SIG-M5 (cell line): ENCODE results near the gene MRPL20.
"Not testable (repeated sequence)": the region's sequence is repeated elsewhere in the genome, so short reads cannot be mapped to it uniquely, and the experiment has no call there.

Experiments used
- DNase-seq: peaks from one replicate; lab custom pipeline; 2025; lab: John Stamatoyannopoulos, UW

The MRPL20 gene

GRCh38 chr1:1406821-1407635 lies at the start of gene MRPL20:
Gene MRPL20 (minus strand): TSS chr1:1407293. CDS start chr1:1407217, 76 bp downstream.
- peak; percentile 42 for DNase-seq

DNA sequence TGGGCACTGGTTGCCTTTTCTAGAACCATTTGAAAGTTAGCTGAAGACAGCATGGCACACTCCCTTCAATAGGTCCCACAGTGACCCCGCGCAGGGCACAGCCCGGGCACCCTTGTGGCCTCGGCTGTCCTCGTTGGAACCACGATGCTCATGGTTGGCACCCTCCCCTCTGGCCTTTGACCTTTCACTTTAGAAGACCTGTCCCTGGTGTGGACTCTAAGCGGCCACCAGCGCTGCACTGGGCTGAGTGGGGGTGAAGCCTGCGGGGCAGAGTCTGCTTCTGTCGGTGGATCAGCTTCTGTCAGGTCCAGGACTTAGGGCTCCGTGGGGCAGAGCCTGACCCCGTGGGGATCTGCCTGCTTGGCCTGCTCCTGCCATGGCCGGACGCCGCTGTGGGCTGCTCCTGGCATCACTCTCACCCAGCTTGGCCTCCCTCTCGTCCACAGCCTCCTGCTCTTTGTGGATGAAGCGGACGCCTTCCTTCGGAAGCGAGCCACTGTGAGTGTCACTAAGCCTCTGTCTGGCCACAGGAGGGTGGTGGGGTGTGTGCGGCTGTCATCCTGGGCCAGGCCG lies 49.7 kb upstream of the MRPL20 start:
- DNase-seq: not testable (repeated sequence)

GRCh38 chr1:1455934-1456333 lies 48.8 kb upstream of the MRPL20 start:
- not testable (repeated sequence) for DNase-seq

DNA sequence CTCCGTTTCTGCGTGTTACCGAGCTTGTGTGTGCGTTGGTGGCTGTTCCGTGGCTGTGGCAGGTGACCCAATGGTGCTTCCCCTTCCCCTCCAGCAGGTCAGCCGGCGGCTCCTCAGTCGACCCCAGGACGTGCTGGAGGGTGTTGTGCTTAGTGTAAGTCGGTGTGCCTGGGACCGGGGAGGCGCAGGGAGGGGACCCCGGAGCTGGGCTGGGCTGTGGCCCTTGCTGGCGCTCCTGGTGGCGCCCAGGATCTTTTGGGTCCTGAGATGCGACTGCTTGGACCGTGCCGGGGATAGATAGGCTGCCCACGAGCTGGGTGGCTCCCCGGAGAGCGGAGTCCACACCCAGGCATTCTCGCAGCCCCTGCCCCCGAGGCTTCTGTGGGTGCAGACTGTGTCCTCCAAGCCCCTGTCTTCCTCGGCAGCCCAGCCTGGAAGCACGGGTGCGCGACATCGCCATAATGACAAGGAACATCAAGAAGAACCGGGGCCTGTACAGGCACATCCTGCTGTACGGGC lies 48.3 kb upstream of the MRPL20 start:
- no peak for DNase-seq

DNA sequence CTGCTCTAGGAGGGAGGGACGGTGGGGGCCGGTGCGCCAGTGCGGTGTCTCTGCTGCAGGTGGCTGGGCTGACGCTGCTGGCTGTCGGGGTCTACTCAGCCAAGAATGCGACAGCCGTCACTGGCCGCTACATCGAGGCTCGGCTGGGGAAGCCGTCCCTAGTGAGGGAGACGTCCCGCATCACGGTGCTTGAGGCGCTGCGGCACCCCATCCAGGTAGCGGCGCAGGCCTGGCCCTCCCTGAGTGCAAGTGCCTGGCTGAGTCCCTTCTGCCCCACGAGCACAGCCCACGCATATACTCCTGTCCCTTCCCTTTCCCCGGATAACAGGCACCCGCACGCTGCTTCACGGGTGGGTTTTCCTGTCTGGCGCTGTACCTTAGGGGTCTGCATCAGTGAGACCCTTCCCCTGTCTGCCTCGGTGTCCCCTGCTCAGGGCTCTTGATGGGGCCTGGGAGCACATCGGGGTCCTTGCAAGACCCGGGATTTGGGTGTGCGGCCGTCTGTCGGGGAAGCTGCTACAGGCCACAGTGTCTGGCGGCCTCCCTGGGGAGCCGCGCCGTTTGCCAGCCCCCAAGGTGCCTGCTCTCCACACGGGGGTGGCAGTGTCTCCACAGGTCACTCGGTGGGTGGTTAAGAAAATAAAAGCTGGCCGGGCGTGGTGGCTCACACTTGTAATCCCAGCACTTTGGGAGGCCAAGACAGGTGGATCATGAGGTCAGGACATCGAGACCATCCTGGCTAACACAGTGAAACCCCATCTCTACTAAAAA lies 47.4 kb upstream of the MRPL20 start:
- DNase-seq: not testable (repeated sequence)

GRCh38 chr1:1452882-1453281 lies 45.8 kb upstream of the MRPL20 start:
- DNase-seq: no peak

DNA sequence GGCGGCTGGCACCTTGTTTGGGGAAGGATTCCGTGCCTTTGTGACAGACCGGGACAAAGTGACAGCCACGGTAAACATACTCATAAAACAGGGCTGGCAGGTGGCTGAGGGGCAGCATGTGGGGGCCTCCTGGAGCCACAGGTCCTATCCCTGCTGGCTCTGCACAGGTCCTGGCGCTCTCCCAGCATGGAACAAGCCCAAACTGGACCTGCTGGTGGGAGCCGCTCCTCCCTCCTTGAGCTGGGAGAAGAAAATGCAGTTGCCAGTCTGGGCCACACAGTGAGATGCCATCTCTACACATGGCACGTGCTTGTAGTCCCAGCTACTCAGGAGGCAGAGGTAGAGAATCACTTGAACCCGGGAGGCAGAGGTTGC lies 45.3 kb upstream of the MRPL20 start:
- DNase-seq: not testable (repeated sequence)

DNA sequence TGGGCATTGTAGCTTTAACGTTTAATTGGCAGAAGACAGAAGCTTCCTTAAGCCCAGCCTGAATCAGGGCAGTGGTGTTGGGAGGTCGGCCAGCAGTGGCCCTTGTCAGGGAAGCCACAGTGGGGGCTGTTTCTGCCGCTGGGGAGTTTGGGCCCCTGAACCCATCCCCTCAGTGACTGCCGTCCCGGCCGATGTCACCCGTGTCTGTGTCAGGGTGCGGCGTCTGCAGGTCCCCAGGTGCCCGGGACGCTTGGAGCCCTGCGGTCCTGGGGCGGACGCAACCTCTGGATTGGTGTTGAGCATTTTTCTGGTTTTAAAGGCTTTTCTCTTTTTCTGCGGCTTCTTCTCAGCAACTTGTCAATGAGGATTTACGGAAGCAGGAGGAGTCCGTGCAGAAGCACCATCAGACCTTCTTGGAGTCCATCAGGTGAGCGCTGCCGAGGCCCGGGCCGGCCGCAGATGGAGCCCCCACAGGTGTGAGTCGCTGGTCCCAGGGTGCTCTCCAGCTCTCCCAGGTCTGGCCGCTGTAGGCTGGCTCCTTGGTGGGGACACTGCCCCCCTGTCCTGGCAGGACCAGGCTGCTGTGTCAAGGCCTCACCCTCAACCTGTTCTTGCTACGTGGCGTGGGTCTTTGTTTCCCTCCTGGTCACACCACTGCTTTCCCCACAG lies 44.7 kb upstream of the MRPL20 start:
- no peak for DNase-seq

GRCh38 chr1:1450616-1451015 lies 43.5 kb upstream of the MRPL20 start:
- DNase-seq: not testable (repeated sequence)

DNA sequence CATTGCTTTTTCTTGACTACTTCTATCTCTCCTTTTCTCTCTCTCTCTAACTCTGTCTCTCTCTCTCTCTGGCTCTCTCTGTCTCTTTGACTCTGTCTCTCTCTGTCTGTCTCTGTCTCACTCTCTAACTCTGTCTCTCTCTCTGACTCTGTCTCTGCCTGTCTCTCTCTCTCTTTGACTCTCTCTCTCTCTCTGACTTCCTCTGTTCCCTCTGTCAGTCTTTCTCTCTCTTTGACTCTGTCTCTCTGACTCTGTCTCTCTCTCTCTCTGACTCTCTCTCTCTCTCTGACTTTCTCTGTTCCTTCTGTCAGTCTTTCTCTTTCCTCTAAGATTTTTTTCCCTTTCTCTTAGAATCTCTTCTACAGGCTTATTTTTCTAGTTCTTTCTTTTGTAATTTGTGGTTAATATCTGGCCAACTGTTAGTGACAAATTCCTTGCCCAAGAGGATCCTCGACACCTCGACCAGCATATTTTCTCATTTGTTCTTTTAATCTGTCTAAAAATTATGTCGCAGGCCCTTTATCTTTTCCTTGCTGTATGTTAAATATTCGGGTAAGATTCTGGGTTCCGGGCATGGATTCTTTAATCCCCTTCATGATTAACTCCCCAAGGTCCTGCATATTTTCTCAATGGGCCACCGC lies 42.1 kb upstream of the MRPL20 start, which contains the start of gene ATAD3C:
Gene ATAD3C, plus strand, starts transcription at position 591 of the 641 bp plus-strand sequence. CDS start 995 bp downstream, outside the sequence.
- DNase-seq: no peak

GRCh38 chr1:1446631-1447030 lies 39.5 kb upstream of the MRPL20 start:
- DNase-seq: not testable (repeated sequence)

GRCh38 chr1:1442069-1442770 lies 35.1 kb upstream of the MRPL20 start:
- DNase-seq: no peak

GRCh38 chr1:1441002-1441888 lies 34.2 kb upstream of the MRPL20 start:
- no peak for DNase-seq

DNA sequence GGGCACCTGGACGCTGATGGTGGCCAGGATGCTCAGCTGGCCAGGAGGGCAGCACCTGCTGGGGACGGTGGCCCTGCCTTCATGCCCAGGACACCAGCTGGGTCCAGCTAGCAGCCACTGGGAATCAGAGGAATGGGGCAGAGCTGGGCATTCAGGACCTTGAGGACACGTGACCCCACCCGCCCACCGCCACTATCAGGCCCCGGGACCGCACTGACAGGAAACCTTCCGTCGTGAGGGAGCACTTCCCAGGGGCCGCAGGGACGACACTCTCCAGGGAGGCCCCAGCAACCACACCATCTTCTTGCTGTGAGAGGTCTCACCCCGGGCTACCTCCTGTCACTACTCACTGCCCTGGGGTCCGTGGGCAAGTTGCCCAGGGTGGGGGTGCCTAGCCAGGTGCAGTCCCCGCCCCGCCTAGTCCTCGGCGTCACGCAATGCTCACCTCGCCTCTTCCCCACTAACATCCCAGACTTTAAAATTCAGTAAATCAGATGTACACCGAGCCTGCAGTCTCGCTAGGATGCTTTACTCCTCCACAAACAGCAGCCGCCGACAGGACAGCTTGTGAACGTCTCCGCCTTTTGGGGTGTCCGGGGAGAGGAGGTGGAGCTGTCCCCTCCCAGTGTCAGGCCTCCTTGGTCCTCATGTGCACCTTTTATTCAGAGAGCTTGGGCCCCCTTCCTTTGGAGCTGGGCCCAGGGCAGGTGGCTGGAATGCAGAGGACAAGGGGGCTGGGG lies 33.3 kb upstream of the MRPL20 start:
- no peak for DNase-seq

DNA sequence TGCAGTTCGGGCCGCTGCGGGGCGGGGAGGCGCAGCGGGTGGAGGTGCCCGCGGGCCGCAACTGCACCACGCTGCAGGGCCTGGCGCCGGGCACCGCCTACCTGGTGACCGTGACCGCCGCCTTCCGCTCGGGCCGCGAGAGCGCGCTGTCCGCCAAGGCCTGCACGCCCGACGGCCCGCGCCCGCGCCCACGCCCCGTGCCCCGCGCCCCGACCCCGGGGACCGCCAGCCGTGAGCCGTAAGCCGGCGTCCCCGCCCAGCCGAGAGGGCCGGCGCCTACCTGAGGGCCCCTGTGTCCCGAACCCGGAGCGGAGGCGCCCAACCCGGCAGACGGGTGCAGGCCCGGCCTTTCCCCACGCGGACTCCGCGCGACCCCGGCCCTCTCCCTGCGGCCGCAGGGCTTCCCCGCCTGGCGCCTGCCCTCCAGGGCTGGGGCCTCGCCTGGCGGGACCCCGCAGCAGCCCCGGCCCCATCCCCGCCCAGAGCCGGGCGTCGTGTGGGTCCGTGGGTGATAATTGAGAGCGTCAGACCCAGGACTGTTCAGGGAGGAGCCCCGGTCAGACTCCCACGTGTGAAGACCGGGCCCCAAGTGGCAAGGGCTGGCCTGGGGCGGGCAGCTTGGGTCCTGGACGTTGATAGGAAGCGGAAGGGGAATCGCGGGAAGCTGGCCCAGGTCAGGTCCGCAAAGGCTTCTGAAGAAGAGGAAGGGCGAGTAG lies 32.6 kb upstream of the MRPL20 start:
- no peak for DNase-seq

DNA sequence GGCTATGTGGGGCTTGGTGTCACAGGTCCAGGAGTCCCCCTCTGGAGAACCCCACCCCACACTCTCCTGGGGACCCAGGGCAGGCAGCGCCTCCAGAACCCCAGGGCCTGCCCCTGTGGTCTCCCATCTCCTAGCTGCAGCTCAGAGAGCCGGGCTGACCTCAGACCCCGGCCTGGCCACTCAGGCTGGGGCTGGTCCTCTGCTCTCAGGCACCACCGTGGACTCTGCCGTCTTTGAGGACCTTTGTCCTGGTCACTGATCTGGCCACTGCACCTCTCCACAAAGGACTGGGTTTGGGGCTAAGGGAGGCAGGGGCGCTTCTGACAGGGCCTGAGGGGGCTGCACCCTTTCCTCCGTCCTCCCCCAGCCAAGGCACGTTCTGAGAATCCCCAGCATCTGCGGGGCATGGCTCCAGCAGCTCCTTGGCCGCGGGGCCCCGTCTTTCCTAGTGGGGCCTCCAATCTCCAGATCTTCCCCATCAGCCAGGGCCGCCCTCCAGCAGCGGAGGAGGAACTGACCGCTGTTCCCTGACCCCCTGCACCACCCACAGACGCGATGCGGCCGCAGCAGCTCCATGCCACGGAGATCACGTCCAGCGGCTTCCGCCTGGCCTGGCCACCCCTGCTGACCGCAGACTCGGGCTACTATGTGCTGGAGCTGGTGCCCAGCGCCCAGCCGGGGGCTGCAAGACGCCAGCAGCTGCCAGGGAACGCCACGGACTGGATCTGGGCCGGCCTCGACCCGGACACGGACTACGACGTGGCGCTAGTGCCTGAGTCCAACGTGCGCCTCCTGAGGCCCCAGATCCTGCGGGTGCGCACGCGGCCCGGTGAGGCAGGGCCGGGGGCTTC lies 31.7 kb upstream of the MRPL20 start:
- no peak for DNase-seq

GRCh38 chr1:1437904-1438376 lies 30.8 kb upstream of the MRPL20 start:
- no peak for DNase-seq
